PC-9 (cell line): Measurements from ENCODE around the gene FBXL5.

Experiments
- CTCF ChIP-seq: fragments of 200-600 bp; sonication (generic); conservative IDR thresholded peaks from 2 replicates; pipeline ENCODE4 v1.6.1; 2017; ENCODE audit warnings: mixed run types, antibody characterized with exemption, mild to moderate bottlenecking, moderate library complexity
- EZH2 ChIP-seq: fragments of 200-600 bp; sonication (generic); IDR thresholded peaks from 2 replicates; pipeline ENCODE4 v1.8.0; 2017; ENCODE audit warnings: antibody characterized with exemption, low read depth

- TF ChIP-seq CTCF (no peak), EZH2 (no peak)
These were observed 70.4 kb downstream of the FBXL5 start for GRCh38 chr4:15584785-15585184.
